ENCODE measurements around the gene GLP1R. TPM values are rescaled to one million over a fixed set of nuclear protein-coding genes. Genes with fewer than 3 reads are reported as not detected.

GLP1R gene
- polyA plus RNA-seq, 1 donor (not counting 4 experiments of a cell fraction or from before 2014, with no cell fraction given): not detected

DNA sequence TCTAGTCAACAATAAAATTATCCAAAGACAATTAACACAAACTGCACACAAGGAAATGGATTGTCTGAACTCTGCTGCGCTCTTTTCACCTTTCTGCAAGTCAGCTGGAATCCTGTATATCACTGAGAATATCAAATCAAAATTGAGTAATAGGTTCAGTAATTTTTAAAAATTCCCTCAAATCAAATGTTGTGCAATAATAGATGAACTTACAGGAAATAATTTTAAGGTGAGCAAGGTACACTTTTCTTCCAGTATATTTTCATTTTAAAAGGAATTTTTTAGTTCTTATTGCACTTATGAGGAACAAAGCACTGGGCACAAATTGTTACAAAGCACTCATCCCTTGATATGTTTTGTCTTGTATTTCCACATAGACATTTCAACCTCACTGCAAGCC lies 65.2 kb downstream of the GLP1R start:
- no peaks in the 10 kb centered on the region for H3K27me3 ChIP-seq (ENCODE audit: control insufficient read depth, extremely low read depth, insufficient read depth, low read length)
- H4K20me1 ChIP-seq (ENCODE audit: control insufficient read depth, extremely low read depth, insufficient read depth, low read length): no peaks in the 10 kb centered on the region
- H3K9me1 ChIP-seq (ENCODE audit: control insufficient read depth, extremely low read depth, insufficient read depth, low read length): no peaks in the 10 kb centered on the region
- H2AFZ ChIP-seq (ENCODE audit: control insufficient read depth, low read length): no peak overlapping the region
- dilution Hi-C loops (cut with MboI; ENCODE audit: extremely low pct_ligation_motif_present, low sequenced_read_pairs): no loop called here
- TF ChIP-seq, protein P1, sequence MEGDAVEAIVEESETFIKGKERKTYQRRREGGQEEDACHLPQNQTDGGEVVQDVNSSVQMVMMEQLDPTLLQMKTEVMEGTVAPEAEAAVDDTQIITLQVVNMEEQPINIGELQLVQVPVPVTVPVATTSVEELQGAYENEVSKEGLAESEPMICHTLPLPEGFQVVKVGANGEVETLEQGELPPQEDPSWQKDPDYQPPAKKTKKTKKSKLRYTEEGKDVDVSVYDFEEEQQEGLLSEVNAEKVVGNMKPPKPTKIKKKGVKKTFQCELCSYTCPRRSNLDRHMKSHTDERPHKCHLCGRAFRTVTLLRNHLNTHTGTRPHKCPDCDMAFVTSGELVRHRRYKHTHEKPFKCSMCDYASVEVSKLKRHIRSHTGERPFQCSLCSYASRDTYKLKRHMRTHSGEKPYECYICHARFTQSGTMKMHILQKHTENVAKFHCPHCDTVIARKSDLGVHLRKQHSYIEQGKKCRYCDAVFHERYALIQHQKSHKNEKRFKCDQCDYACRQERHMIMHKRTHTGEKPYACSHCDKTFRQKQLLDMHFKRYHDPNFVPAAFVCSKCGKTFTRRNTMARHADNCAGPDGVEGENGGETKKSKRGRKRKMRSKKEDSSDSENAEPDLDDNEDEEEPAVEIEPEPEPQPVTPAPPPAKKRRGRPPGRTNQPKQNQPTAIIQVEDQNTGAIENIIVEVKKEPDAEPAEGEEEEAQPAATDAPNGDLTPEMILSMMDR (optimal IDR thresholded peaks at IDR 0.05 in 1 of 3, IDR thresholded peaks at IDR 0.05 in 1 of 3, conservative IDR thresholded peaks at IDR 0.05 in 1 of 3; ENCODE audit: extremely low read depth in 1 of 3, insufficient read depth in 2 of 3, low read length in 3 of 3): no peak
- TF ChIP-seq EZH2 (IDR thresholded peaks at IDR 0.05; ENCODE audit: low read length): no peak
- no peak overlapping the region for H3K27ac ChIP-seq (ENCODE audit: control insufficient read depth, insufficient read depth, low read length)
- H3K36me3 ChIP-seq (ENCODE audit: control insufficient read depth in 2 of 2, extremely low read depth in 1 of 2, insufficient read depth in 2 of 2, low read length in 2 of 2): no peaks in the 10 kb centered on the region
- peaks cover 4% of the 10 kb centered on the region for H3K4me1 ChIP-seq (ENCODE audit: control insufficient read depth, extremely low read depth, insufficient read depth, low read length)
- no peak overlapping the region for H3K9ac ChIP-seq (ENCODE audit: control insufficient read depth, extremely low read depth, insufficient read depth, low read length)
- peak overlapping the region; percentile 74 for H3K4me2 ChIP-seq (ENCODE audit: control insufficient read depth, extremely low read depth, insufficient read depth, low read depth, low read length)
- DNase-seq (ENCODE audit: low read depth, low spot score) (no peak), FAIRE-seq (no peak)
- H3K4me3 ChIP-seq (ENCODE audit: control insufficient read depth in 2 of 3, extremely low read depth in 1 of 3, insufficient read depth in 2 of 3, low read depth in 1 of 3, low read length in 3 of 3): peak overlapping the region in 2 of 3 experiments; percentile 77 to 83
- no peaks in the 10 kb centered on the region for H3K9me3 ChIP-seq (ENCODE audit: control insufficient read depth, low read depth, low read length)
- H3K79me2 ChIP-seq (ENCODE audit: control insufficient read depth, insufficient read depth, low read length): no peaks in the 10 kb centered on the region

DNA sequence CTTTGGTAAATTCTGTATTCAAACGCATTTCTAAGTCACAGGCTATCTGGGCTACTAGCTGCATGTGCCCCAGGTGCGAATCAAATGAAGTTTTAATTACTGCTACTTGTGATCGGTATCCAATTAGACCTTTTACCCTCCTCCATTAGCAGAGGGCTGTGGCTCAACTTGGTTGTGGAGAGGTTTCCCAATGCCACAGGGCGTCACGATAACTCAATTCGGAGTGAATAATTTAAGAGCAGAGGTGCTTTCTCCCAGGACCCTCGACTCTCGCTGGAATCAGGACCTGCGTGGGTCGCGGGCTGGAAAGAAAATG lies 65.8 kb downstream of the GLP1R start:
- DNase-seq (ENCODE audit: low read depth, low spot score) (no peak), FAIRE-seq (peak; percentile 66)
- peak overlapping the region; percentile 43 for H2AFZ ChIP-seq (ENCODE audit: control insufficient read depth, low read length)
- H3K9ac ChIP-seq (ENCODE audit: control insufficient read depth, extremely low read depth, insufficient read depth, low read length): peak overlapping the region; percentile 86
- H3K27me3 ChIP-seq (ENCODE audit: control insufficient read depth, extremely low read depth, insufficient read depth, low read length): no peaks in the 10 kb centered on the region
- peak overlapping the region; percentile 74 for H3K4me2 ChIP-seq (ENCODE audit: control insufficient read depth, extremely low read depth, insufficient read depth, low read depth, low read length)
- peak overlapping the region; percentile 53 to 83 (median 77) for H3K4me3 ChIP-seq (ENCODE audit: control insufficient read depth in 2 of 3, extremely low read depth in 1 of 3, insufficient read depth in 2 of 3, low read depth in 1 of 3, low read length in 3 of 3)
- no peaks in the 10 kb centered on the region for H3K36me3 ChIP-seq (ENCODE audit: control insufficient read depth in 2 of 2, extremely low read depth in 1 of 2, insufficient read depth in 2 of 2, low read length in 2 of 2)
- H3K4me1 ChIP-seq (ENCODE audit: control insufficient read depth, extremely low read depth, insufficient read depth, low read length): peaks cover 4% of the 10 kb centered on the region
- H3K27ac ChIP-seq (ENCODE audit: control insufficient read depth, insufficient read depth, low read length): peak overlapping the region; percentile 84
- no peaks in the 10 kb centered on the region for H3K9me3 ChIP-seq (ENCODE audit: control insufficient read depth, low read depth, low read length)
- H3K79me2 ChIP-seq (ENCODE audit: control insufficient read depth, insufficient read depth, low read length): no peaks in the 10 kb centered on the region
- no peaks in the 10 kb centered on the region for H4K20me1 ChIP-seq (ENCODE audit: control insufficient read depth, extremely low read depth, insufficient read depth, low read length)
- dilution Hi-C loops (cut with MboI; ENCODE audit: extremely low pct_ligation_motif_present, low sequenced_read_pairs): no loop called here
- H3K9me1 ChIP-seq (ENCODE audit: control insufficient read depth, extremely low read depth, insufficient read depth, low read length): no peaks in the 10 kb centered on the region
- TF ChIP-seq, protein P1 (optimal IDR thresholded peaks at IDR 0.05 in 1 of 3, IDR thresholded peaks at IDR 0.05 in 1 of 3, conservative IDR thresholded peaks at IDR 0.05 in 1 of 3; ENCODE audit: extremely low read depth in 1 of 3, insufficient read depth in 2 of 3, low read length in 3 of 3): no peak
- no peak for TF ChIP-seq EZH2 (IDR thresholded peaks at IDR 0.05; ENCODE audit: low read length)

Data from keratinocyte (primary cell).